AG04449 (cell line): ENCODE results near the gene KRT23.

Source experiments
- CTCF ChIA-PET: fragments of 350-600 bp; formaldehyde crosslinking; extraction: SDS; loops from one replicate; lab custom pipeline; 2021; ENCODE audit warnings: antibody characterized with exemption; lab: Yijun Ruan, JAX
- POLR2A ChIA-PET: fragments of 400-600, 350-600 bp; formaldehyde crosslinking; extraction: SDS; loops from one replicate; lab custom pipeline; 2020; ENCODE audit warnings: antibody characterized with exemption, inconsistent platforms; lab: Yijun Ruan, JAX
- DNase-seq: peaks from one replicate; pipeline ENCODE4 v3.0.0-alpha.2; 2010; ENCODE audit warnings: low read depth, low spot score
- H3K4me3 ChIP-seq: 2 replicates; pipeline ENCODE4 v1.5.1; 2011; ENCODE audit warnings: low read depth, mild to moderate bottlenecking, control low read depth, low read length
- CTCF ChIP-seq: IDR thresholded peaks from one replicate; pipeline ENCODE4 v1.5.1; 2011; ENCODE audit warnings: mild to moderate bottlenecking, moderate library complexity, low read length, control low read depth, inconsistent platforms; ENCODE audit not compliant: insufficient read depth; ENCODE audit errors: missing control alignments

The KRT23 gene

DNA sequence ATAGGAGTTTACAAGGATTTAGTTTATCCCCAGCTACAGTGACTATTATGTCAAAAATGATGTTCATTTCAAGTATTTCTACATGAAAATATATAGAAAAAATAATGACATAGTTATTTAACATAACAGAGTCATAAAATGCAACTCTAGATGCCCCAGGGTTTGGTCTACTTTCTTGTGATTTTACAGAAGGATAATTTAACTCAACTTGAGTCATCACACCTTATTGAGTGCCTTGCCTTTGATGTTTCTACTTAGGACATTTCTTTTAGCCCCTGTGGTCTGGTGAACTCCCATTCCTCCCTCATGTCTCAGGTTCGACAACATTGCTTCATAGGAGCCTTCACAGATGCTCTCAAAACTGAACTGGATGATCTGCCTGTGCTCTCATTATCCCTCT, 54.4 kb downstream of the KRT23 start:
- DNase-seq, result no peak
- POLR2A ChIA-PET, result no interaction called here
- CTCF ChIA-PET, result interaction anchor here (0.9 to 1.3 kb wide), 3 partner anchors 12 to 24 kb away, joined by 3 to 4 read pairs (median 3); no protein-coding TSS in a partner anchor
- H3K4me3 ChIP-seq, result no peak overlapping the region
- no peak for TF ChIP-seq CTCF

DNA sequence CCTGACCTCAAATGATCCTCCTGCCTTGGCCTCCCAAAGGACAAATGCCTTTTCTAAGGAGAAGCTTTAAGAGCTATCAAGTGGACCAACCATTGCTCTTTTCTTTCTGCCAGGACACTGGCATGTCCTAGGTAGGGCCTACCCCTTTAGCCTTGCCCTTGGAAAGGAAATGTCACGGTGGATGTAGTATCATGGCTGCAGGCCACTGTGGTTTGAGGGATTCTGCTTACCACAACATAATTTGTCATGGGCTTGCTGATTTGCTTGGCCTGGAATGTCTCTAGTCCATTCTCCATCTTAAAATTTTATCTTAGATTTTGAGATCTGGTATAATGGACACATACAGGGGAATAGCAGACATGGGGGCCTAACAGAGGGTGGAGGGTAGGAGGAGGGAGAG, 58.4 kb downstream of the KRT23 start:
- no peak overlapping the region for H3K4me3 ChIP-seq
- ChIA-PET CTCF (interaction anchor here (1.5 kb wide), 1 partner anchor 670 kb away, joined by 8 read pairs; no protein-coding TSS in a partner anchor), POLR2A (no interaction called here)
- TF ChIP-seq CTCF, result no peak
- DNase-seq, result no peak

GRCh38 chr17:40878044-40878443, 59.4 kb downstream of the KRT23 start:
- DNase-seq, result no peak
- ChIA-PET CTCF (interaction anchor here (1.0 to 1.5 kb wide), 2 partner anchors 671 to 785 kb away, joined by 3 to 8 read pairs; no protein-coding TSS in a partner anchor), POLR2A (no interaction called here)
- no peak overlapping the region for H3K4me3 ChIP-seq
- TF ChIP-seq CTCF, result no peak

DNA sequence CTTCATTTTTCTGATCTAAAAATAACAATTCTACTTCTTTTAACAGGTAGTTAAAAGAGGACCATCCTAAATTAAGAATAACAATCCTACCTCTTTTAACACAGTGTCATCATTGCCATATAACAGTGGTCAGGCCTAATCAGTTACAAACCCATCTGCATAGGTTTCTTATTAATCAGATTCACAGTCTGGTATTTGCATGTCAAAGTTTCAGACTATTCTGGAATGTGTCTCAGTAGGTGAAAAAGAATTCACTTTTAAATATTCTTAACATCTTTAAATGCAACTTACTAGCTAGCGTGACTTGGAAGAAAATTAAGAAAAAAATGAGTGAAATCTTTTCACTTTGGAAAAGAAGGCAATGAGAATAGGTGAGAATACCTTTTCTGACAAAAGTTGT, 63.6 kb downstream of the KRT23 start:
- POLR2A ChIA-PET, result no interaction called here
- CTCF ChIA-PET, result interaction anchor here (0.6 to 2.2 kb wide), 11 partner anchors 11 to 792 kb away, joined by 3 to 9 read pairs (median 5); partner anchors contain the start of gene KRT20
- no peak for TF ChIP-seq CTCF
- H3K4me3 ChIP-seq, result no peak overlapping the region
- DNase-seq, result no peak

DNA sequence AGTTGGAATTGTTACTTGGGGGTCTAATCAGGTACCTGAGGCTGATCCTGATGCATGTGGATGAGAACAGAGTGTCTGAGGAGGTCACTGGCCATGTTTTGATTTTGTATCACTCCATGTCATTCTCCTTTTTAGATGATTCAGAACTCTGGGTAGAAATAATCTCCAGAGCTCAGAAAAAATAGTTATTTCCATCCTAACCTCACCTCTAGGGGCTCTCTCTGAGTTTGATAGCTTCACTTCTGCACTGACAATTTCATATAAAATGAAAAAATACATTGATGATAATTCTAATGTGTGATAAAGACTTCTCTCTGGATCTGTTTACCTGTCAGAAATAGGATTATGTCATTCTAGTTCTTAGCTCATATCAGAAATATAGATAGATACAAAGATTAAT, 64.2 kb downstream of the KRT23 start:
- CTCF ChIA-PET, result interaction anchor here (0.6 to 2.2 kb wide), 10 partner anchors 11 to 792 kb away, joined by 3 to 9 read pairs (median 5); partner anchors contain the start of gene KRT20
- DNase-seq, result no peak
- POLR2A ChIA-PET, result no interaction called here

More for the DNA sequence above, 64.2 kb downstream of the KRT23 start:
- H3K4me3 ChIP-seq, result no peak overlapping the region
- no peak for TF ChIP-seq CTCF
